GM23338 (cell line): ENCODE measurements around the gene NPC1L1.

Experiments used
- CREB1 ChIP-seq: fragments of 250-450 bp; sonication (Bioruptor Pico); IDR thresholded peaks from 2 replicates; pipeline ENCODE4 v1.5.0; 2020; ENCODE audit warnings: low read depth, mild to moderate bottlenecking, moderate library complexity
- EZH2 ChIP-seq: fragments of 200-600 bp; sonication (generic); IDR thresholded peaks from one replicate; pipeline ENCODE4 v1.8.0; 2017; ENCODE audit warnings: antibody characterized with exemption, mild to moderate bottlenecking, low read depth; ENCODE audit not compliant: unreplicated experiment
- EZH2phosphoT487 ChIP-seq: fragments of 200-600 bp; sonication (generic); IDR thresholded peaks from one replicate; pipeline ENCODE4 v1.8.1; 2018; ENCODE audit warnings: antibody characterized with exemption; ENCODE audit not compliant: unreplicated experiment
- JUNB ChIP-seq: IDR thresholded peaks from one replicate; pipeline ENCODE4 v1.6.1; 2016; ENCODE audit warnings: antibody characterized with exemption; ENCODE audit not compliant: unreplicated experiment
- POLR2AphosphoS5 ChIP-seq: IDR thresholded peaks from 2 replicates; pipeline ENCODE4 v1.6.1; 2016; ENCODE audit warnings: antibody characterized with exemption, low read depth
- STAT1 ChIP-seq: IDR thresholded peaks from one replicate; pipeline ENCODE4 v1.6.1; 2016; ENCODE audit warnings: antibody characterized with exemption; ENCODE audit not compliant: unreplicated experiment
- ZNF114 ChIP-seq: fragments of 250-450 bp; sonication (Bioruptor Pico); IDR thresholded peaks from 2 replicates; pipeline ENCODE4 v1.5.0; 2020; ENCODE audit warnings: mild to moderate bottlenecking, moderate library complexity
- TF ChIP-seq, protein P1 (sequence below), 2 experiments: fragments of 200-600 bp in 1 of 2; sonication (generic) in 1 of 2; conservative IDR thresholded peaks; 2 replicates each; pipeline versions ENCODE4 v1.5.1 to v1.6.1; 2016 to 2017; ENCODE audit warnings: antibody characterized with exemption in 2 of 2, low read depth in 2 of 2, mild to moderate bottlenecking in 2 of 2, moderate library complexity in 1 of 2
- TF ChIP-seq, protein P2 (sequence below): IDR thresholded peaks from one replicate; pipeline ENCODE4 v1.6.1; 2018; ENCODE audit warnings: antibody characterized with exemption; ENCODE audit not compliant: unreplicated experiment

DNA sequence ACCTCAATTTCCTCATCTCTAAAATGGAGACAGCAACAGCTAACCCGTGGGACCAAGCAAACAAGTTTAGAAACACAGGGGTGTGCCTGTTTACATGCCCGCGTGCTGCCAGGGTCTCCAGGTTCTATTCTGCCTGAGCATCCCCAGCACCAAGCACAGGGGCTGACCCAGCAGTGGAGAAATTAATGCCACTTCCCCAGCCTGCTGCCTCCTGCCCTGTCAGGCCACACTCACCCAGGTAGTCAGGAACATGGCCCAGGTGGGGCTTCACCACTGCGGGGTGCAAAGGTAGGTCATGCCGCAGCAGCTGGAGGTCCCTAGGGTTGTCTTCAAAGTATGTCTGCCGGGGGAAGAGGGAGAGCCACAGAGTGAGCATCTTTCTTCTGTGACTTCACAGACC is 26.8 kb upstream of the NPC1L1 start:
- TF ChIP-seq POLR2AphosphoS5 (no peak), JUNB (no peak), ZNF114 (CRISPR knock-in tag) (no peak), EZH2 (no peak), EZH2phosphoT487 (no peak), CREB1 (CRISPR knock-in tag) (no peak), STAT1 (no peak)
- TF ChIP-seq, protein P1, sequence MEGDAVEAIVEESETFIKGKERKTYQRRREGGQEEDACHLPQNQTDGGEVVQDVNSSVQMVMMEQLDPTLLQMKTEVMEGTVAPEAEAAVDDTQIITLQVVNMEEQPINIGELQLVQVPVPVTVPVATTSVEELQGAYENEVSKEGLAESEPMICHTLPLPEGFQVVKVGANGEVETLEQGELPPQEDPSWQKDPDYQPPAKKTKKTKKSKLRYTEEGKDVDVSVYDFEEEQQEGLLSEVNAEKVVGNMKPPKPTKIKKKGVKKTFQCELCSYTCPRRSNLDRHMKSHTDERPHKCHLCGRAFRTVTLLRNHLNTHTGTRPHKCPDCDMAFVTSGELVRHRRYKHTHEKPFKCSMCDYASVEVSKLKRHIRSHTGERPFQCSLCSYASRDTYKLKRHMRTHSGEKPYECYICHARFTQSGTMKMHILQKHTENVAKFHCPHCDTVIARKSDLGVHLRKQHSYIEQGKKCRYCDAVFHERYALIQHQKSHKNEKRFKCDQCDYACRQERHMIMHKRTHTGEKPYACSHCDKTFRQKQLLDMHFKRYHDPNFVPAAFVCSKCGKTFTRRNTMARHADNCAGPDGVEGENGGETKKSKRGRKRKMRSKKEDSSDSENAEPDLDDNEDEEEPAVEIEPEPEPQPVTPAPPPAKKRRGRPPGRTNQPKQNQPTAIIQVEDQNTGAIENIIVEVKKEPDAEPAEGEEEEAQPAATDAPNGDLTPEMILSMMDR (conservative IDR thresholded peaks at IDR 0.05; ENCODE audit: low read depth in 2 of 2), result no peak
- TF ChIP-seq, protein P2, sequence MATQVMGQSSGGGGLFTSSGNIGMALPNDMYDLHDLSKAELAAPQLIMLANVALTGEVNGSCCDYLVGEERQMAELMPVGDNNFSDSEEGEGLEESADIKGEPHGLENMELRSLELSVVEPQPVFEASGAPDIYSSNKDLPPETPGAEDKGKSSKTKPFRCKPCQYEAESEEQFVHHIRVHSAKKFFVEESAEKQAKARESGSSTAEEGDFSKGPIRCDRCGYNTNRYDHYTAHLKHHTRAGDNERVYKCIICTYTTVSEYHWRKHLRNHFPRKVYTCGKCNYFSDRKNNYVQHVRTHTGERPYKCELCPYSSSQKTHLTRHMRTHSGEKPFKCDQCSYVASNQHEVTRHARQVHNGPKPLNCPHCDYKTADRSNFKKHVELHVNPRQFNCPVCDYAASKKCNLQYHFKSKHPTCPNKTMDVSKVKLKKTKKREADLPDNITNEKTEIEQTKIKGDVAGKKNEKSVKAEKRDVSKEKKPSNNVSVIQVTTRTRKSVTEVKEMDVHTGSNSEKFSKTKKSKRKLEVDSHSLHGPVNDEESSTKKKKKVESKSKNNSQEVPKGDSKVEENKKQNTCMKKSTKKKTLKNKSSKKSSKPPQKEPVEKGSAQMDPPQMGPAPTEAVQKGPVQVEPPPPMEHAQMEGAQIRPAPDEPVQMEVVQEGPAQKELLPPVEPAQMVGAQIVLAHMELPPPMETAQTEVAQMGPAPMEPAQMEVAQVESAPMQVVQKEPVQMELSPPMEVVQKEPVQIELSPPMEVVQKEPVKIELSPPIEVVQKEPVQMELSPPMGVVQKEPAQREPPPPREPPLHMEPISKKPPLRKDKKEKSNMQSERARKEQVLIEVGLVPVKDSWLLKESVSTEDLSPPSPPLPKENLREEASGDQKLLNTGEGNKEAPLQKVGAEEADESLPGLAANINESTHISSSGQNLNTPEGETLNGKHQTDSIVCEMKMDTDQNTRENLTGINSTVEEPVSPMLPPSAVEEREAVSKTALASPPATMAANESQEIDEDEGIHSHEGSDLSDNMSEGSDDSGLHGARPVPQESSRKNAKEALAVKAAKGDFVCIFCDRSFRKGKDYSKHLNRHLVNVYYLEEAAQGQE, result no peak
